Fibroblast of skin of back (primary cell): ENCODE data around the gene DLK2.
"Not testable (repeated sequence)": the region's sequence is repeated elsewhere in the genome, so short reads cannot be mapped to it uniquely, and the experiment has no call there.

Source experiments
- DNase-seq: peaks from one replicate; pipeline ENCODE4 v3.0.0-alpha.2; 2013

The DLK2 gene

GRCh38 chr6:43421831-43422230, 33.5 kb downstream of the DLK2 start:
- no peak for DNase-seq

DNA sequence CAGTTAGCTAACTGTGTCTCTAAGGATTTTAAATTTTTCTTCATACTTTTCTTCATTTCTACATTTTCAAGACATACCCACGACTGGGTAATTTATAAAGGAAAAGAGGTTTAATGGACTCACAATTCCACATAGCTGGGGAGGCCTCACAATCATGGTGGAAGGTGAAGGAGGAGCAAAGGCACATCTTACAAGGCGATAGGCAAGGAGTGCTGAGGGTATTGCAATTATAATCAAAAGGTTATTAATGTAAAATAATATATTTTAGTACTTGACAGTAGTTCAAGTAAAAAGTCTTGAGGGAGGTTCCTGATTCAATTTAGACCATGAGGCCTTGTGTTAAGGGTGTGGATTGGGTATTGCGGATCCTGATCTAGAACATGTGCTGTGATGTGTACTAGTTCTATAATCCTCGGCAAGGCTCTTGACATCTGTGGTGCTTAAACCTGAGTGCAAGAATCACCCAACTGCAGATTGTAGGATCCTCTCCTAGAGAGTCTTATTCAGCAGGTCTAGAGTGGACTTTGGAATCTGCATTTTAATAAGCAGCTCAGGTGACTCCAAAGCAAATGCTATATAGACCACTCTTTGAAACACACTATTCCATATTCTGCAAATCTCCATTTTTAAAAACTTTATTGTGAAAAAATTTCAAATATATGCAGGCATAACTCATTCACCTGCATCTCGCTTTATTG, 35.2 kb downstream of the DLK2 start:
- DNase-seq, result no peak

DNA sequence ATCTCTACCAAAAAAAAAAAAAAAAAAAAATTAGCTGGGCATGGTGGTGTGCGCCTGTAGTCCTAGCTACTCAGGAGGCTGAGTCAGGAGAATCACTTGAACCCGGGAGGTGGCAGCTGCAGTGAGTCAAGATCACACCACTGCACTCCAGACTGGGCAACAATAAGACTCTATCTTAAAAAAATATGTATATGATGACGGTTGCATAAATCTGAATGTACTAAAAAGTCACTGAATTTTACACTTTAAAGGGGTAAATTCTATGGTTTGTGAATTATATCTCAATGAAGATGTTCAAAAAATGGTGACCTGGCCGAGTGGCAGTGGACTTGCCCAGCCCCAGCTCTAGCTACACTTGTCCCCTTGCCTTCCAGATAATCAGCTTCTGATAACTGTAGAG, 38.4 kb downstream of the DLK2 start:
- DNase-seq, result no peak

DNA sequence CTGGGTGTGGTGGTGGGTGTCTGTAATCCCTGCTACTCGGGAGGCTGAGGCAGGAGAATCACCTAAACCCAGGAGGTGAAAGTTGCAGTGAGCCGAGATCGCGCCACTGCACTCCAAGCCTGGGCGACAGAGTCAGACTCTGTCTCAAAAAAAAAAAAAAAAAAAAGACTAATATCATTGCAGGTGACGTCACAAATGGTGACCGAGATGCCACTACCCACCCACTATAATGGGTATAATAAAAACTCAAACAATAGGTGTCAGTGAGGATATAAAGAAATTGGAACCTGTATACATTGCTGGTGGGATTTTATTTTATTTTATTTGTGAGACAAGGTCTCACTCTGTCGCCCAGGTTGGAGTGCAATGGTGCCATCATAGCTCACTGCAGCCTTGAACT, 40.1 kb downstream of the DLK2 start:
- not testable (repeated sequence) for DNase-seq

- DNase-seq, result no peak
Measured at GRCh38 chr6:43413002-43413401, 42.3 kb downstream of the DLK2 start.

DNA sequence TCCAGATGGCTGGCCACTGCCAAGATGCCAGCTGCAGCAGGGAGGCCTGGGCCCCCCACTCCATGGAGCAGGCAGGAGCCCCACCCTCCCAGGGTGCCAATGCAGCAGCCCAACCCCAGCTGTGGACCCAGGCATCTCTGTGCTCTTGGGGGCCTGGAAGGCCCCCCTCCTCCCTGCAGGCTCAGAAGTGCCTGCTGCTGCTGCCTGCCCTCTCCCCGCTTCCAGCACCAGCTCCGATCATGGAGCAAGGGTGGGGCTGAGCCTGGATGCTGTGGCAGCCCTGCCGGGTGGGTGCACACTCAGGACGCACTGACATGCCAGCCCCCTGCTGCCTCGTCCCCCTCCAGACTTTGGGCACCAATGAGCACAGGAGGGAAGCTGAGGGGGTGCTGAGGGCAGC, 42.8 kb downstream of the DLK2 start:
- DNase-seq, result no peak

DNA sequence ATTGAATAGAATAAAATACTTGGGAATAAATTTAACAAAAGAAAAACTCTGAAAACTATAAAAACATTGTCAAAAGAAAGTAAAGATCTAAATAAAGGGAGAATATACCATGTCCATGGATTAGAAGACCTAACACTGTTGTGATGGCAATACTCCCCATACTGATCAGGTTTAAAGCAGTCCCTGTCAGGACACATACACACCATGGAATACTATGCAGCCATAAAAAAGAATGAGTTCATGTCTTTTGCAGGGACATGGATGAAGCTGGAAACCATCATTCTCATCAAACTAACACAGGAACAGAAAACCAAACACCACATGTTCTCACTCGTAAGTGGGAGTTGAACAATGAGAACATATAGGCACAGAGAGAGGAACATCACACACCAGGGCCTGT, 44.6 kb downstream of the DLK2 start:
- not testable (repeated sequence) for DNase-seq

DNA sequence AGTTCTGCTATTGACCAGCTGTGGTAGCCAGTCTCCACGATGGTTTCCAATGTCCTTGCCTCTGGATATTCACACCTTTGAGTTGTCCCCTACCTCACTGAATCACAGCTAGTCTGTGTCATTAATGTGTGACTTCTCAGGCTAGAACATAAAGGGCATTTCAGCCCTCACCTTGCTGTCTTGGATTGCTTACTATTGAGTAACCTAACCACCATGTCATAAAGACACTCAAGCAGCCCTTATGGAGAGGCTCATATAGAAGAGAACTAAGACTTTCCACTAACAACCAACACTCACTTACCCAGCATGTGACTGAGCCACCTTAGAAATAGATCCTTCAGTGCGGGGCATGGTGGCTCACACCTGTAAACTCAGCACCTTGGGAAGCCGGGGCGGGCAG, 47.1 kb downstream of the DLK2 start:
- DNase-seq, result no peak

- DNase-seq, result no peak
Measured at GRCh38 chr6:43407296-43407695, 48.1 kb downstream of the DLK2 start.

DNA sequence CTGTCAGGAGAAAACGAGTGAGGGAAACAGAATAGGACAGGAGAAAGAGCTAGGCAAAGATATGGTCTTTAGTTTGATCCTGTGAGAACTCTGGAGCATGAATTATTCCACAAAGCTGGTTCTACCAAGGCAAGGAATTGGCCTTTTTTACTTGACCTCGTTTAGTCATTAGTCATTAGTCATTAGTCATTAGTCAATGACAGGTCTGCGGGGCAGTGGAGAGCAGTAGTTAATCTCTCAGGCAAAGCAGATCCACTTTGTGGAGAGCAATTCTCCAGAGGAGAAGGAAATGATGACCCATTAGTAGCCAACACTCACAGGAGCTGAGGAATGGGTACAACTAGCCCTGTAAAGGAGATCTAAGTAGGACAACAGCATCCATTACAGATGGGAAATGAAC, 50.0 kb downstream of the DLK2 start:
- no peak for DNase-seq

- DNase-seq, result no peak
Measured at GRCh38 chr6:43402820-43403219, 52.5 kb downstream of the DLK2 start.

- no peak for DNase-seq
Measured at GRCh38 chr6:43401730-43402129, 53.6 kb downstream of the DLK2 start.
